DMS153 (cell line): ENCODE data around the gene CENPL.
"Not testable (repeated sequence)": the region's sequence is repeated elsewhere in the genome, so short reads cannot be mapped to it uniquely, and the experiment has no call there.

Source experiments
- DNase-seq: peaks from one replicate; lab custom pipeline; 2025; lab: John Stamatoyannopoulos, UW

The CENPL gene

DNA sequence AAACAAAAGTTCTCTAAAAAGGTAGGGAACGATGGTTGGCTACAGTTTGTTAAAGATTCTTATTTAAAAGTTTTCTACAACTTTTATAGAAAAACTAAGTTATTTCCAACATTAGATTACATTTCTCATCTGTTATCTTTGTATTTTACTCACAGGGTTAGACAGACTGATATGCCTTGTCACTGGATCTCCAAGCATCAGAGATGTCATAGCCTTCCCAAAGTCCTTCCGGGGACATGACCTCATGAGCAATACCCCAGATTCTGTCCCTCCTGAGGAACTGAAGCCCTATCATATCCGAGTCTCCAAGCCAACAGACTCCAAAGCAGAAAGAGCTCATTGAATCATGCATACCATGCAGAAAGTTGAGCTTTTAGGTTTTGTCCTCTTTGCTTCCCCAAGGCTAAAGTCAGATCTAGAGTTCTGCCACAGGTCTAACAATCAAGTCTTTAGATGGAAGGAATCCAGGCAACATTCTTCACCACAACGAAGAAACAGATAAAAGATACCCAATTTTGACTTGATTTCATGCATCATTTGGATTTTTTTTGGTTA, 32.8 kb upstream of the CENPL start:
- DNase-seq = no peak

DNA sequence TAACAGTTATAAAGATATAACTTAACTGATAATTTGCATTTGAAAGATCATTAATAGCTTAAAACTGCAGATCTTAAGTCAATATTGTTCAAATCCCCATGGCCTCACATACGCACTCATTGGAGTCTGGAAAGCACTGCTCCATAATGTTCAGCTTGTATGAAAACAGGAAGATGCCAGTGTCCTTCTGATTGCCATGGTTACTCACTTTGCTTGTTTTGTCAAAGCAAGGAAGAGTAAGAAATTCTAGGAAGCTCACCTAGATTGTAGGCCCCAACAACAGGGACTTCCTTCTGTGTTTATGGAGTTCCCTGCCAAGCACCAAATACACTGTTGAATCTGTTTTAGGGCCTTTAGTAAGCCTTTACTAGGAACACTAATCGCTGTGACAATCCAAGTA, 32.2 kb upstream of the CENPL start:
- no peak for DNase-seq

DNA sequence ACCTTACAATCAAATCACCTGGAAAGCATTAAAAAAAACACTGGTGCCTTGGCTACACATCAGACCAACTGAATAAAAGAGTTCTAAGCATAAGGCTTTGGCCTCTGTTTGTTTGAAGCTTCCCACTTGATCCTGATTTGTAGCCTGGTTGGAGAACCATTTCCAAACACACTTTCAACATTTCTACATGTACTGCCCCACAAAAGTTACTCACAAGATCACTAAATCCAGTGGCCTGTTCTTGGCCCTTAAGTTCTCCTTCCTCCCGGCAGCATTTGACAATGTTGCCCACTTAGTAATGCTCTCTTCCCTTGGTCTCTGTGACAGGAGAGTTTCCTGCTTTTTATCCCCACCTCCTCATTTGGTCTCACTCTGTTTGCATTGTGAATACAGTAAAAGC, 31.3 kb upstream of the CENPL start:
- no peak for DNase-seq

DNA sequence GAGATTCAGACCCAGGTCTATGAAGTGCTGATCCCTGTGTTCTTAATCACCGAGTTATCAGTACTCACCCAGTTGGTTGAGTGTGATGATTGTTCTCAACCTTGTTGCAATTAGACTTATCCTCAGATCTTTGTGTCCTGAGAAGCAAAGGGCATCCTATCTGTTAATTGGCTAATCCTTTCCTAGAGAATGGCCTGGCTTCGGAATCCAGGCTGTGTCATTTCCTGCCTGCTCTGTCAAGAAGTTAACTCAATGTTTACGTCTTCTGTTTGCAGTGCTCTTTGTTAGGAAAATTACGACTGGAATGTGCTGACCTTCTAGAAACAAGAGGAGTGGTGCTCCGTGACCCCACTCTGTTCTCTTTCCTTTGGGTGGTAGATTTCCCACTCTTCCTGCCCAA, 28.4 kb upstream of the CENPL start:
- no peak for DNase-seq

DNA sequence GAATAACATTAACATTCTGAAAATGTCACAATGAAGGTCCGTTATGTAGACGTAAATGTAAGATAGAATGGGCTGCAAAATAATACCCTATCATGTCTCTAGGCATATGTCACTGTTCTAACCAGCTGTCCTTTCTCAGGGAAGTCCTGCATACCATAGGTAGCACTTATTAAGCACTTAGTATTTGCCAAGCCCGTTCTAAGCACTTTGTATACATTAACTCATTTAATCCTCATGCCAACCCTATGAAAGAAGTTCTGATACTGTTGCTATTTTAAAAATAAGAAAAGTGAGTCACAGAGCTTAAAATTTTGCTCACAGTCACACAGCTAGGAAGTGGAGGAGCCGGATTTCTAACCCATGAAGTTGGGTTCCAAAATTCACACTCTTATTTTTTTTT, 27.4 kb upstream of the CENPL start:
- no peak for DNase-seq

DNA sequence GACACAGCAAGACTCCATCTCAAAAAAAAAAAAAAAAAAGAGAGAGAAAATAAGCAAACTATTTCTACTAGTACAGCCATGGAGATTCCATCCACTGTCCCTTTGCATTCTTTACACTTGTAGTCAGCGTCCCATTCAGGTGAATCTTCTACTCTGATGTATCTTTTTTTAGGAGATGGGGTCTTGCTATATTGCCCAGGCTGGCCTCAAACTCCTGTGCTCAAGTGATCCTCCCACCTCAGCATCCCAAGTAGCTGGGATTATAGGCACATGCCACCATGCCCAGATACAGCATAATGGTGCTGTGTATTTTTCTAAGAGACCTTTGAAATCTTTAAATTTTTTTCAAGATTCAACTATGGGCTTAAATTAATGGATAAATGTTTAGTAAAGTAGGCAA, 8.1 kb upstream of the CENPL start:
- DNase-seq = no peak

DNA sequence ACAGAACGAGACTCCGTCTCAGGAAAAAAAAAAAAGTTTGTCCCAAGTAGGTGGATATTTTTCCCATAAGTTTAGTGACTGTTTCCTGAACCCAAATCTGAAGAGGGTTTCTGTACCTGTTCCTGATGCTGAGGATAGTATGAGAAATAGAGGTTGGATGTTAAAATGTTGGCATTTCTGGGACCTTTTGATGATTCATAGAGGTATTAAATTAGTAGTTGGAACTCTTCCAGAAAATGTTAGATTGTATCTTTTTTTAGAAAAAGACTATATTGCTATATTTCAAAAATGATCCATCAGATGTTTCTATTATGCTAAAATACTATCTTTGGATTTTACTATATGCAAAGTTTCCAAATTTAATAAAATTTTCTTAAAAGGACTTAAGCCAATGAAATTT, 2.9 kb upstream of the CENPL start:
- DNase-seq = no peak

DNA sequence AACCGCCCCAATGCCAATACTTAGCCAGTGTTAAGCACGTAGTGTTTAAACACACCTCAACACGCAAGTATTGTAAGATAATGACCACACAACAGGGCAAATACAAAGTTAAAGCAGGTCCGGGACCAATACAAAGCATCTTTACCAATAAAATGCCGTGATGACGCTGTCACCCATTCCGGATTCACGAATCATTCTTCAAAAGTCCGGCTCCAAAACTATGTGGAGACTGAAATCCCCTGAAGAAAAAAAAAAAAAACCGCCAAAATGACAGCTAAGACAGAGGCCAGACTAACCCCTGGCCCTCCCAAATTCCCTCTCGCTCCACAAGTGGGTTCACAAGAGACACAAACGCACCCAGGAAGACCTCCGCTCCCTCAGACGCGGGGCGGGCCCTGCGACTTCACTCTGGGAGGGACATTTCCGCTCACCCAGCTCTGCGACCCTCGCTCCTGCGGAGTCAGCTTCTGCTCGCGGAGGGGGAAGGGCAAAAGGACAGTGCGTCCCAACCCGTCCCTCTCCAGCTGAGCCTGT, 835 bp downstream of the CENPL start:
- DNase-seq = no peak

DNA sequence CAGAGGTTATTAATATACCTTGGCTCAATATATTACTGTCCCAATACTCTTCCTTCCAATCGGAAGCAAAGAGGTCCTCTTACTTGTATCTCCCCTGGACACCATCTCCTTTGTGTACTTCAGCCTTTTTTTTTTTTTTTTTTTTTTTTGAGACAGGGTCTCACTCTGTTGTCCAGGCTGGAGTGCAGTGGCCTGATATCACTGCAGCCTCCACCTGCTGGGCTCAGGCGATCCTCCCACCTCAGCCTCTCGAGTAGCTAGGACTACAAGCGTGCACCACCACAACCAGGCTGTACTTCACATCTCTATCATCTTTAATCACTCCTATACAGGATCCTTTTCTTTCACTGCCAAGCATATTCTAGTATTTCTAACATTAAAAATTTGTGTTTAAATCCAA, 3.0 kb downstream of the CENPL start:
- no peak for DNase-seq

DNA sequence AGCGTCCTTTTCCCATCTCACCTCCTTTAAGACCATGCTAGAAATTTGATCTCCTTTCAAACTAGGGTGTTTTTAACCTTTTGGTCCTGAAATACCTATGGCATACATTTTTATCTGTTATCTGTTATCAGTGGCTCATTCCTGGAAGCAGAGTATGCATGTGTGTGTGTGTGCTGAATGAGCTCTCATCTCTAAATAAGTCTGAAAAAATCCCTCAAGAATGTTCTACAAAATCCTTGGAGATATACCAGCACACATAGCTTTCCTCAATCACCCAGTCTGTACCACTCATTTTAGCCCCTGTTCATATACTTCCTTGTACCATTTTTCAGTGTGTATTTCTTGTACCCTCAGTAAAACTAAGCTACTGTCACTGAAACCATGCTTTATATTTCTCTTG, 6.2 kb downstream of the CENPL start:
- DNase-seq = no peak

DNA sequence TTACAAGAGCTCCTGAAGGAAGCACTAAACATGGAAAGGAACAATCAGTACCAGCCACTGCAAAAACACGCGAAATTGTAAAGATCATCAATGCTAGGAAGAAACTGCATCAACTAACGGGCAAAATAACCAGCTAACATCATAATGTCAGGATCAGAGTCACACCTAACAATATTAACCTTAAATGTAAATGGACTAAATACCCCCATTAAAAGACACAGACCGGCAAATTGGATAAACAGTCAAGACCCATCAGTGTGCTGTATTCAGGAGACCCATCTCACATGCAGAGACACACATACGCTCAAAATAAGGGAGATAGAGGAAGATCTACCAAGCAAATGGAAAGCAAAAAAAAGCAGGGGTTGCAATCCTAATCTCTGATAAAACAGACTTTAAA, 11.0 kb downstream of the CENPL start:
- not testable (repeated sequence) for DNase-seq

DNA sequence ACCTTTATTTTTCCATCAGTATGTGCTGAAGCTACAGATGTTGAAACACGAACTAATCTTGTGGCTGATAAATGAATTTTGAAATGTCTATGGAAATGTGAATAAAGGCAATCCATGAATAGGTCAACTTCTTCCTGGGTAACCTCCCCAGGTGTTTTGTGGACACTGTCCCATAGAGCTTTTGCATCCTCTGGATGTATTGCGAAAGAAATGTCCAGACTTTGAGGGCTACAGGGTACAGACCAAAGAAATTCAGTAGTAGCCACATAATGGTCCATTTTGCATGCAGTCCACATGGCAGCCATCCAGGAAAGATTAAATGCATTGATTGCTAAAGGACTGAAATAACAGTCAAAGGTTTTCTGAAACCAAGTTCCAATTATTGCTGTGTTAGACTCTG, 21.7 kb downstream of the CENPL start:
- DNase-seq = no peak

DNA sequence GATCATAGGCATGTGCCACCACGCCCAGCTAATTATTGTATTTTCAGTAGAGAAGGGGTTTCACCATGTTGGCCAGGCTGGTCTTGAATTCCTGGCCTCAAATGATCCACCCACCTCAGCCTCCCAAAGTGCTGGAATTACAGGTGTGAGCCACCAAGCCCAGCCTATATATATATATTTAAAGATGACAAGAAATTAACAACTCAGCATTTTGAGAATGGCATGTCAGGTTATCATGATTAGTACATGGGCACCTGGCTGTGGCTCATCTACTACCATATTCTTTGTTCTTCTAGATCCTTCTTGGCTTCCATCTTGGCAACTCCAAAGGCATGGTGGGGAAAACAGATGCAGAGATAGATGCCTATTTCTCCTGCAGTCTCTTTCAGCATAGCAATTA, 24.7 kb downstream of the CENPL start:
- DNase-seq = not testable (repeated sequence)

DNA sequence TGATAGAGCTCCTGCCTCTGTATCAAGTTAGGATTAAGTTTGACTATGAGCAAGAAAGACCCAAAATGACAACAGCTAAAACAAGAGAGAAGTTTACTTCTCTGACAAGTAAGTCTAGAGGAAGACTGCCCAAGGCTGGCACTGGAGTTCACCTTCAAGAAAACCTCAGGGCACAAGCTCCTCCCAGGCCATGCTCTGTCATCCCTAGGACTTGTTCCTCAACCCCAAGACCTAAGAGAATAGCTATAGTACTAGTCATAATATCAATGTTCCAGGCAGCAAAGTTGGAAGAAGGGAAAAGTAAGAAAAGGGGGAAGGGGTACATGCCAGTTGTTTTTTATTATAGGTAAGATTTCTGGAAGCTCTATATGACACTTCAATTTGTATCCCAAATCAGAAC, 26.6 kb downstream of the CENPL start:
- DNase-seq = no peak

DNA sequence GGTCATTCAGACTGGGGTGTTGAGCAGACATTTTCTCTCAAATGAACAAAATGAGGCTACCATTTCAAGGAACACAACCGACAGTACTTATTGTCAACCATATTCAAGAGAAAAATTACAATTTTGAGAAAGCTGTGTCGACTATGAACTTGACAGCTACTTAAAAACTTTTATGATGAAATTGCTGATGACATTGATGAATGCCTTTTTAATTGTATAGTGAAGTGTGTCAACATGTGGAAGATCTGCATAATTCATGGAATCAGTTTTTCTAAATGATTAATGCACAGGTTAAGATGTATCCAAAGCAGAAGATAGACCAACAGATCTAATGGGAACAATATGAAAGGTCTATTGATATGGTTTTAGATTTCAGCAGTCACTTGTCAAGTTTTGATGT, 34.8 kb downstream of the CENPL start:
- no peak for DNase-seq

DNA sequence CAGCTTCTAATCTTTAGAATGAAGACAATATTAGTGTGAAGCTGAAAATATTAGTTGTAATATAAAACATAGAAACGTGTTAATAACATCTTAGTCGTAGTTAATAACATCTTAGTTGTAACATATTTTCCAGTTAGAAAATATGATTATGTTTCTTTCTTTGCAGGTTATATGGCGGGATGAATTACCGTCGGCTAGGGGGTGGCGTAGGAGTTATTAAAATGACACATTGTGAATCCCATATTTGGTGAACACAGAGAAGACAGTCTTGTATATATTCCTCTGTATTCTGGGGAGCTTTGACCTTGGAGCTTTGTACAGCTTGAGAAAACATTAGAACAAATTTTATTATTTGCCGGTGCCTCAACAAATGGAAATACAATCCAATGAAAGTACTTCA, 39.7 kb downstream of the CENPL start:
- DNase-seq = no peak

DNA sequence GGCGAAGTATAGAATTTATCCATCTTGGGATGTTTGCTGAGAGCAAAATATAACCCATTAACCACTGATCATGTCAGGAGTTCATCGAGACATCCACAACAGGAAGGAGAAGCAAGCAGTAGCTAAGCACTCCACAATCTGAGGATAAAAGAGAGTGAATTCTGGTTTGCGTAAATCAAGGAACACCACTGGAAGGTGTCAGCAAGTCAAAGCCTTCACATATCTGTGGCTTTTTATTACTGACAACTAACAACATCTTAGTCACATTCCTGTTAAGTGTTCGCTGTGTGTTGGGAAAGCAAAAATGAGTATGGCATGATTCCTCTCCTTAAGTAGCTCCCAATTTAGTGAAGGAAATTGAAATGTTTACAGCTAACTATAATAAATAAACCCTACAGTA, 44.7 kb downstream of the CENPL start:
- no peak for DNase-seq

DNA sequence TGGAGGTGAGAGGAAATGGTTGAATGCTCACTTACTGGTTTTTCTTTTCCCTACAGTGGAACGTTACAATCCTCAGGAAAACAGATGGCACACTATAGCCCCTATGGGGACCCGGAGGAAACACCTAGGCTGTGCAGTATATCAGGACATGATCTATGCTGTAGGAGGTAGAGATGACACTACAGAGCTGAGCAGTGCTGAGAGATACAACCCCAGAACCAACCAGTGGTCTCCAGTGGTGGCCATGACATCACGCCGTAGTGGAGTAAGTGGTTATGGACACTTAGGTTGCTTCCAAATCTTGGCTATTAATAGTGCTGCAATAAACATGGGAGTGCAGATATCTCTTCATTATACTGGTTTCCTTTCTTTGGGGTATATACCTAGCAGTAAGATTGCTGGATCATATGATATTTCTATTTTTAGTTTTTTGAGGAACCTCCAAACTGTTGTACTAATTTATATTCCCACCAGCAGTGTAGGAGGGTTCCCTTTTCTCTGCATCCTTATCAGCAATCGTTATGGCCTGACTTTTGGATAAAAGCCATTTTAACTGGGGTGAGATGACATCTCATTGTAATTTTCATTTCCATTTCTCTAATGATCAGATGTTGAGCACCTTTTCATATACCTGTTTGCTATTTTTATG, 49.0 kb downstream of the CENPL start:
- DNase-seq = no peak

DNA sequence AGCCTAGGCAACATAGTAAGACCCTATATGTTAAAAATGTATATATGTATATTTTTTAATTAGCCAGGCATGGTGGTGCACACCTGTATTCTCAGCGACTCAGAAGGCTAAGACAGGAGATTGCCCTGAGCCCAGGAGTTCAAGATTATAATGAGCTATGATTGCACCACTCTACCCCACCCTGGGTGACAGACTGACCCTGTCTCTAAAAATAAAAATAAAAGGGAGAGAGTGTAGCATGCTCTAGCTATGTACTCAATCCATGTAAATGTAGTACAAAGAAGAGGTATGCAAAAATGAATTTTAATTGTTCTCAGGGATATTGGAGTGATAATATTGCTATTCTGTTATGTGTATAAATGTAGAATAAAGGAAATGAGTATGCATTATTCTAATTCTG, 53.1 kb downstream of the CENPL start:
- DNase-seq = no peak

DNA sequence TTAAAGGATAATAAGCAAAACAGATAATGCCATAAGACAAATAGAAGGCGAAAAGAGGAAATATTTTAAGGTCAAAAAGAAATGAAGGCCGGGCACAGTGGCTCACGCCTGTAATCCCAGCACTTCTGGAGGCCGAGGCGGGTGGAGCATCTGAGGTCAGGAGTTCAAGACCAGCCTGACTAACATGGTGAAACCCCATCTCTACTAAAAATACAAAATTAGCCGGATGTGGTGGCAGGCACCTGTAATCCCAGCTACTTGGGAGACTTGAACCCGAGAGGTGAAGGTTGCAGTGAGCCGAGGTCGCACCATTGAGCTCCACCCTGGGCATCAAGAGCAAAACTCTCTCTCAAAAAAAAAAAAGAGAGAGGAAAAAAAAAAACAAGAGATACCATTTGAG, 54.4 kb downstream of the CENPL start:
- not testable (repeated sequence) for DNase-seq

DNA sequence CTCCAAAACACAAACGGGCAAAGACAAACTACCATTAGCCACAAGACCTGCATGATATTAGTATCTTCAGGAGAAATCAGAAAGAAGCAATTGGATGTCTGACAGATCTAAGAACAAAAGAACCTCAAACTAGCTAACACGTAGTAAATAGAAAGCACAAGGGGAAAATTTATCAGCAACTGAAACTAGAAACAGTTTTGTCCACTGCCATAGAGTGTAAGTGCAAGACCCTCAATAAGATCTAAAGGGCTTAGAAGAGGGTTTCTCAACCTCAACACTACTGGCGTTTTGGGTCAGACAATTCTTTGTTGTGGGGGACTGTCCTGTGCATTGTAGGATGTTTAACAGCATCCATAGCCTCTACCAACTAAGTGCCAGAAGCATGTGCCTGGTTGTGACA, 55.9 kb downstream of the CENPL start:
- DNase-seq = no peak

DNA sequence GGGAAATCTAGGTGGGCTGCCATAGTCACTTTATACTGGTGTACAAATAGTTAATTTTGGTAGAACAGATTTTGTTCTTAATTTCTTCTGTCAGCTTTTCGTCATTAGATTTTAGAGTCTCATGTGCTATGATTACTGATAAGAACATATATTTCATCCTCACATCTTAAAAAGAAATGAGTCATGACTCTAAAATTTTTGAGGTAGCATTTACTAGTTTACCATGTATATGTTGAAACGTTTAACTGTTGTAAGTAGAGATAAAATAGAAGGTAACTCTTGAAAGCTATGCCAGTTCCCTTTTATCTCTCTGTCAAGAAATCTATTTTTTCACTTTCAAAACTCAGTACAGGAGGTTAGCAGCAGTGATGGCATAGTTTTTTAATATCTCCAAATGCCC, 56.5 kb downstream of the CENPL start:
- no peak for DNase-seq

DNA sequence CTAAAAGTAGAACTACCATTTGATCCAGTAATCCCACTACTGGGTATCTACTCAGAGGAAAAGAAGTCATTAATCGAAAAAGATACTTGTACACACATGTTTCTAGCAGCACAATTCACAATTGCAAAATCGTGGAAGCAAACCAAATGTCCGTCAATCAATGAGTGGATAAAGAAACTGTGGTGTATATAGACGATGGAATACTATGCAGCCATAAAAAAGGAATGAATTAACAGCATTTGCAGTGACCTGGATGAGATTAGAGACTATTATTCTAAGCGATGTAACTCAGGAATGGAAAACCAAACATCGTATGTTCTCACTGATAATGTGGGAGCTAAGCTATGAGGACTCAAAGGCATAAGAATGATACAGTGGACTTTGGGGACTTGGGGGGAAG, 60.4 kb downstream of the CENPL start:
- DNase-seq = not testable (repeated sequence)

DNA sequence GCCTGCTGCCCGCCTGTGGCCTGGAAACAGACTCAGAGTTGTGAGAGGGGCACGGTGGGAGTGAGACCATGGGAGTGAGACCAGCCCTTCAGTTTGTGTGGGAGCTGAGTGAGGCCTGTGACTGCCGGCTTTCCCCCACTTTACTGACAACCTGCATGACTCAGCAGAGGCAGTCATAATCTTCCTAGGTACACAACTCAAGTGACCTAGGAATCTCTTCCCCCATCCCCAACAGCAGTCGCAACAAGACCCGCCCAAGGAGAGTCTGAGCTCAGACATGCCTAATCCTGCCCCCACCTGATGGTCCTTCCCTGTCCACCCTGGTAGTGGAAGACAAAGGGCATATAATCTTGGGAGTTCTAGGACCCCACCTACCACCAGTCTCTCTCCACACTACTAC, 65.7 kb downstream of the CENPL start:
- no peak for DNase-seq
